ENCODE measurements around the gene MACC1. TPM values are rescaled to one million over a fixed set of nuclear protein-coding genes. Genes with fewer than 3 reads are reported as not detected.

MACC1 gene
- total RNA-seq, 2 donors from 2014 or later = 0.14 to 0.56 TPM

- Histone ChIP-seq H3K4me3 (no peak overlapping the region), H3K27ac (no peak overlapping the region), H3K27me3 (replicated peaks; ENCODE audit: insufficient read depth) (no peaks in the 10 kb centered on the region), H3K9me3 (no peaks in the 10 kb centered on the region), H3K4me1 (ENCODE audit: control insufficient read depth in 1 of 2, low read depth in 2 of 2) (no peaks in the 10 kb centered on the region), H3K36me3 (no peaks in the 10 kb centered on the region)
- ATAC-seq (ENCODE audit: insufficient number of reproducible peaks, low FRiP score, low read depth) (no peak), DNase-seq (ENCODE audit: low spot score) (no peak)
- no peak for TF ChIP-seq CTCF (IDR thresholded peaks at IDR 0.05)
Observed at GRCh38 chr7:20095436-20095835, 121.7 kb downstream of the MACC1 start.

- Histone ChIP-seq H3K27me3 (replicated peaks; ENCODE audit: insufficient read depth) (no peaks in the 10 kb centered on the region), H3K4me3 (no peak overlapping the region), H3K9me3 (no peaks in the 10 kb centered on the region), H3K27ac (no peak overlapping the region), H3K4me1 (ENCODE audit: control insufficient read depth in 1 of 2, low read depth in 2 of 2) (no peaks in the 10 kb centered on the region), H3K36me3 (no peaks in the 10 kb centered on the region)
- DNase-seq (ENCODE audit: low spot score) = no peak
- TF ChIP-seq CTCF (IDR thresholded peaks at IDR 0.05) = no peak
- ATAC-seq (ENCODE audit: insufficient number of reproducible peaks, low FRiP score, low read depth) = no peak
Observed at GRCh38 chr7:20089431-20089830, 127.8 kb downstream of the MACC1 start.

GRCh38 chr7:20085086-20085485, 132.1 kb downstream of the MACC1 start:
- Histone ChIP-seq H3K9me3 (no peaks in the 10 kb centered on the region), H3K27ac (no peak overlapping the region), H3K27me3 (replicated peaks; ENCODE audit: insufficient read depth) (no peaks in the 10 kb centered on the region), H3K4me3 (no peak overlapping the region), H3K36me3 (no peaks in the 10 kb centered on the region), H3K4me1 (ENCODE audit: control insufficient read depth in 1 of 2, low read depth in 2 of 2) (no peaks in the 10 kb centered on the region)
- no peak for DNase-seq (ENCODE audit: low spot score)
- TF ChIP-seq CTCF (IDR thresholded peaks at IDR 0.05) = no peak
- ATAC-seq (ENCODE audit: insufficient number of reproducible peaks, low FRiP score, low read depth) = no peak

Other genes starting within 250 kb of the MACC1 start
- gene ITGB8, start 113.5 kb upstream of the MACC1 start, total RNA-seq = 10 to 100 TPM in 1 of 2 donors, 1 to 10 TPM in 1; 9.5 to 11.9 TPM